ENCODE data around the gene TBL1X.

- TF ChIP-seq CTCF (conservative IDR thresholded peaks at IDR 0.05; ENCODE audit: low read length) (no peak), EZH2phosphoT487 (IDR thresholded peaks at IDR 0.05; ENCODE audit: borderline replicate concordance, low read depth, low read length) (no peak)
Measured at GRCh38 chrX:9701790-9702189, 236.9 kb downstream of the TBL1X start.

All from OCI-LY7 (cell line).